Measurements from ENCODE around the gene XPO6.
"Not testable (repeated sequence)": the region's sequence is repeated elsewhere in the genome, so short reads cannot be mapped to it uniquely, and the experiment has no call there.

XPO6 gene

DNA sequence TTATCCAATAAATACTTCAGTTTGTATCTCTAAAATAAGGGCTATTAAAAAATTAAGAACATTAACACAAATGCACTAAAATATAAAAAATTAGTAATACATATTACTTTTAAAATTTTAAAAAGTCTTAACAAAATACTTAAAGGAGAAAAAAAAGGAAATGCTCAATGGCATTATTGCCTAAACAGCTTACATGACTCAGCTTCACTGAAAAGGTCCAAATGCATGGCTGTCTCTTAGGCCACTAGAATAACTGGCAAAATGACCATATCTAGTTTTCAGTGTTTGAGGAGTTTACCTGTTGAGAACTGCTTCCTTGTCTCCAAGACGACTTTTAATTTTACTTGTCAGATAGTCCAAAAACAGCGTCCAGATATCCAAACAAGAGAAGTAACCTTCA lies 66.0 kb downstream of the XPO6 start:
- no peak for DNase-seq

- DNase-seq, result no peak
Measured at GRCh38 chr16:28140788-28141618, 70.8 kb downstream of the XPO6 start.

DNA sequence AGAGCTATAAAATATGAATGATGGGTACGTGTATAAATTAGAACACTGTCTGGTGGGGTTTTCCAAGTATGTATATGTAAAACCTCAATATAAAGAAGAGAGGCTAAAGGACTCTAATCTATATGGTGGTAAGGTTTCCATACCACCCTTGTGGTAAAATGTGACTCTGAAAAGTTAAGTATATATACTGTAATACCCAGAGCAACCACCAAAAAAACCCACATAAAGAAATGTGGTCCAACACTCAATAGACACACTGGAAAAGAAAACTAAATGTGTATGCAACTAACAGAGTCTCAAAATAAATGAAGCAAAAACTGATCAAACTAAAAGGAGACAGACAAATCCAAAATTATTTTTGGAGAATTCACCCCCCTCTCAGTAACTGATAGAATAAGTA lies 72.2 kb downstream of the XPO6 start:
- DNase-seq, result no peak

DNA sequence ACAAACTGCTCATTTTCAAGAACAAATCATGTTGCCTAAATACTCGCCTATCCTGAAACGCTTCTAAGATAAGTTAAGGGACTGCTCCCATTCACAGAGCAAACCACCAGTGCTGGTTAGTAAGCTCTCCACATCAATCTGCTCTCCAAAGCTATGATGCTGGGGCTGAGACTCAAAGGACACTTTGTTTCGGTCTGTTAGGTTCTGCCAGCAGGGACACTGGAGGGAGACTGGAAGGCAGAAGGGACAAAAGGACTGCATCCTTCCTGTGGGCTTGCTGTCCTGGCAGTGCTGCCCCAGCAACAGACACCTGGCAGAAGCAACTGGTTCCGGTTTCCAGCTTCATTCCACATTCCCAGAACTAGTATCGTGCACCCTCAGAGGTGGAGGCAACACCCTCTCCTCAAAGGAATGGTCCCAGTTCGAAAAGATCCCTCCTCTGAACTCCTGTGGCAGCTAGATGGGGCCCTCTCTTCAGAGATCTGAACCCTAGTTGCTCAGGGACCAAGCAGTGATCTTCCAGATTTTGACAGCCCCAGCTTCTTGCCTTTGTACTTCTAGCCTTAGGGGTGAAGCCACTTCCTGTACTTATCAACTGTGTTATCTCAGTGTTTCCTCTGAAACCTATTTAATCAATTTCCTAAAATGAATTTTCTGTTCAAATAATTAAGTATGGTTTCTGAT lies 74.9 kb downstream of the XPO6 start:
- DNase-seq, result no peak

DNA sequence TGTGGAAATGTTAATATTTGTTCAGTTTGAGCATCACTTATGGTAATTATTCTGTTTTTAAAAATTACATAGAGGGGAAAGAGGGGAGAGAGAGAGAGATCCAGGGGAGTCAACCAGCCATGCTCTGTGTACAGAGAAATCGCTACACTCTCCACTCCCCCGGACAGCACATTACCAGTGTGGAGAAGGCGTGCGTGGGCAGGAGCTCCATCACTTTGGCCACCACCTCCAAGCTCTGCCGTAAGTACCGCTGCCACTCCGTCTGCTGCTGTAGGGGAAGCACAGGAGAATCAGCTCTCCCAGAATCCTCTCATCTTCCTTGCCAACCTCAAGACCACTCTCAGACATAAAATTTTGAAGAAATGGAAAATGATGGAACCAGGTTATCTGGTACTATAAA lies 78.1 kb downstream of the XPO6 start:
- DNase-seq, result no peak

DNA sequence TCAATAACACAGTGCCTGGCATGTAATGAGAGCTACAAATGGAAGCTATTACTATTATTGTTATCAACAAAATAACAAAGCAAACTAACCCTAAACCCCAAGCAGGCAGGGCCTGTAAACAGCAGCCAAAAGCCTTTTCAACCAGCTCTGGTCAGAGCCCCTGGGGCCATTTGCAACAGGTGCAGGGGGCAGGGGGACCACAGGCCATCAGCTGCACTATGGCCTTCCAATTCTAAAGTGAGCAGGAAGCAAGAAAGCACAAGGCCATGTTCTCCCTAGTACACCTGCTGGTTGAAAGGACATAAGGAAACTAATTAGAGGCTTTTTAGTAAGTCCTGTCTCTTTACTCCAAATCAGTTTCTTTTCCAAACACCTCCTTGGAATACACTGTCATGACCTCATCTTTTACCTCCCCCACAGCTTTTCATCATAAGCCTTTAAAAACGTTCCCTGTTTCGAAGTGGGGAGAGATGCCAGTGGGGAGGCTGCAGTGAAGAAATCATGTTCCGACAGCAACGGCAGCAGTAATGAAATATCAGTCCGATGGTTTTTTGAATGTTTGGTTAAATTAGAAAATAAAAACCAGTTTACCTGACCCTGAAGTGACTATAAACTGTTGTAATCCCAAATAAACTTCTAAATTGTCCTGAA lies 79.9 kb downstream of the XPO6 start:
- DNase-seq, result no peak

DNA sequence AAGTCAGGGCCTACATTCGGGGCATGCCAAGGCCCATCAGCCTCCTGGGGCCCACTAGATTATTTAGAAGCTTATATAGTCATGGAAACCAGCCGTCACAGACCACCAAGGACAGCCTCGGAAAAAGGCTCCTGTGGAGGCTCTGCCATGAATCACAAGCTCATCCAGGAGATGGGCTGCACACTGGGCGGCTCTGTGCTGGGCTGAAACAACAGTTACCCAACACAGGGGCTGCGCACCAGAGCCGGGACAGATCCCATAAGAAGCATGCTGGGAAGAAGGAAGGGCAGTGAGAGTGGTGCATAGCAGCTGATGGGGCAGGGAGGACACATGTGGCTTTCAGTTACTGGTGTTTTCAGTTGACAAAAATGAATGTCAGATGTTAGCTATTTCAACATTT lies 80.6 kb downstream of the XPO6 start:
- DNase-seq, result no peak

DNA sequence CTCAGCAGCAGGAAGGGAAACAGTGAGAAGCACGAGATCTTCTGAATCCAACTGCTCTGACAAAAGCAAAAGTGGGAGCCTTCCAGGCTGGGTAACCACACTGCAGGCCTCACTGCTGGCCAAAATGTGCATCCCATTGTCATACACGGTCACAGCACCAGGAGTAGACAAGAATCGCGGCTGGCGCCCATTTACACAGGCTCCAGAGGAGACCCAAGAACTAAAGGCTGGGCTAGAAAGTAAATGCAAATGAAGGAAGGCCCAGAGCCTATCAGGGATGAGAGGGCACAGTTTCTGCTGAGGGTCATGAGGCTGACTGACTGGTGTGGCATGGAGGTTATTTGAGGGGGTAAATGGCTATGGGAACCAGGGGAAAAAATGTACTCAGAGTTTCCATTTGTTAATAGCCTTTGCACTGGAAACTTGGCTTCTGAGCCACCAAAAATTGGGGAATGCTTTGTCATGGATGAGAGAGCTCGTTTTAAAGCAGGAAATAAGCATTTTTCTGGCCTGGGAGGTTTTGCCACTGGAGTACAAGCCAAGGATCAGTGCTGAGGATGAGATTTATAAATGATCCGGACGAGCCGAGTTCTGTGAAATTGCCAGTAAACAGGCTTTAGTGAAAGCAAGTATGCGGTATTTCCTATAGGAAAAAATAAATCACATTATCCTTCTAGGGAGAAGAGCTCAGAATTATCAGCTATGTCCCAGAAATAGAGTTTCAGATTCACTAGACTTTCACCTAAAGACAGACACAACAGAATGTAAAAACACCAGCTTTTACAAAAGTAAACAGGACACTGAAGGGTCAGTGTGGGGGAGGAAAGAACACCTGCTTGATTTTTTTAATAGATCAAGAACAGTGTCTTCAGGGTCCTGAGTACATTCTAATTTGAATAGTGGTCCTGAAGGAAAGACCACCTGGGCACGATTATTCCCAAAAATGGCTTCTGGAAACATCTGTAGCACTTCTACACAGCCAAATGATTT lies 81.4 kb downstream of the XPO6 start:
- DNase-seq, result no peak

GRCh38 chr16:28126684-28127620 lies 84.8 kb downstream of the XPO6 start:
- no peak for DNase-seq

- no peak for DNase-seq
Measured at GRCh38 chr16:28125592-28125991, 86.2 kb downstream of the XPO6 start.

DNA sequence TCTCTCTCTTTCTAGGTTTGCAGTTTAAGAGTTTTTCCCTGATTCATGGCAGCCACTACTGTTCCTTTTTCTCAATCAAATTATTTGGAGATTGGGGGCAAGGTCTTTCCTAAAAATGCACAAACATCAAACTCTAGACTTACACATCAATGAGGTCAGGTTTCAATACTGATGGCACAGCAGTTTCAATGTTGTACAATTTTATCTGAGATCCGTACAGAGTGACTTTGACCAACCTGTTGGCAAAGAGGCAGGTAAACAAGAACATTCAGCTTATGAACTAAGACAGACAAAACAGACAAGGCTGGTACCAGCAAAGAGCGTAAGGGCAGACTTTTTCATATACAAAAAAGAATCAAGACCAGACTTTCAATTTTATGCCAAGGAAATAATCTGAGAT lies 90.2 kb downstream of the XPO6 start:
- DNase-seq, result no peak

- DNase-seq, result no peak
Measured at GRCh38 chr16:28120754-28121153, 91.0 kb downstream of the XPO6 start.

GRCh38 chr16:28118637-28119036 lies 93.1 kb downstream of the XPO6 start:
- no peak for DNase-seq

DNA sequence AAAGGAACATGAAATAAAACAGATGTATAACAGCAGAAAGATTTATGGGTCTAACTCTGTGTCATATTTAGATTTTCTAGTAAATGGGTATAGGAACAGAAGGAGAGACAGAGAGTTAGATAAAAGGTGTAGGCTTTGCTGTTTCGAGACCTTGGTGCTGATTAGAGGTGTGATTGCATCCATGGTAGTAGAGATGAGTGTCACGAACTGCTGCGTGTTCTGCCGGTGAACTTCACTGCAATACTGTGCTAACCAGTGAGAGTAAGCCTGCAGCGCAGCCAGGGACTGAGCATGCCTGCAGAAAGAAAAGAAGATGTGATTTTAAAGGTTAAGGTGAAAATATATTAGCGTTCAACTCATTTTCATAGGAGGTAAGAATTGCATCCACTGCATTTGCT lies 94.6 kb downstream of the XPO6 start:
- DNase-seq, result no peak

DNA sequence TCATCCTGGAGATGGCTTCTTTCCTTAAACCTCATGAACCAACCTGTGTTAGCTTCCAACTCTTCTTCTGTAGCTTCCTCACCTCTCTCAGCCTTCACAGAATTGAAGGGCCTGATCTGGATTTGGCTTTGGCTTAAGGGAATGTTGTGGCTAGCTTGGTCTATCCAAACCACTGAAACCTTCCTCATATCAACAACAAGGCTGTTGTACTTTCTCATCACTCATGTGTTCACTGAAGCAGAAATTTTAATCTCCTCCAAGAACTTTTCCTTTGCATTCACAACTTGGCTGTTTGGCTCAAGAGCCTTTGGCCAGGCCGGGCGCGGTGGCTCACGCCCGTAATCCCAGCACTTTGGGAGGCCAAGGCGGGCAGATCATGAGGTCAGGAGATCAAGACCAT lies 95.9 kb downstream of the XPO6 start:
- DNase-seq, result not testable (repeated sequence)

- no peak for DNase-seq
Measured at GRCh38 chr16:28112908-28113307, 98.9 kb downstream of the XPO6 start.

GRCh38 chr16:28110977-28111376 lies 100.8 kb downstream of the XPO6 start:
- no peak for DNase-seq

DNA sequence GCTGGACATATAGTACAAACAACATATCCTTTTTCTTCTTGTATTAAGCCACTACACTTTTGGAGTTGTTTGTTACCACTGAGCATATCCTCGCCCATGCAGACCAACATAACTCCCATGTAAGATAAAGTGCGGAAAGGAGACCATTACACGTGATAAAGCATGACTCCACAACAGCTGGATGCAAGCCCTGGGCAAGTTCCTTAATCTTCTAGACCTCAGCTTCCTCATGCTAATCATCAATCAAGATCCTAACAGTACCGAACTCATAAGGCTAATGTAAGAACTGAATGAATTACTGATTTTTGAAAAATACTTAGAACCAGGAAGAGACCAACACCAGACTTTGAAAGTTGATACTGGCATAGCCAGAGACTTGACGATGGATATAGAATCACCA lies 101.3 kb downstream of the XPO6 start:
- no peak for DNase-seq

GRCh38 chr16:28110074-28110473 lies 101.7 kb downstream of the XPO6 start:
- DNase-seq, result no peak

DNA sequence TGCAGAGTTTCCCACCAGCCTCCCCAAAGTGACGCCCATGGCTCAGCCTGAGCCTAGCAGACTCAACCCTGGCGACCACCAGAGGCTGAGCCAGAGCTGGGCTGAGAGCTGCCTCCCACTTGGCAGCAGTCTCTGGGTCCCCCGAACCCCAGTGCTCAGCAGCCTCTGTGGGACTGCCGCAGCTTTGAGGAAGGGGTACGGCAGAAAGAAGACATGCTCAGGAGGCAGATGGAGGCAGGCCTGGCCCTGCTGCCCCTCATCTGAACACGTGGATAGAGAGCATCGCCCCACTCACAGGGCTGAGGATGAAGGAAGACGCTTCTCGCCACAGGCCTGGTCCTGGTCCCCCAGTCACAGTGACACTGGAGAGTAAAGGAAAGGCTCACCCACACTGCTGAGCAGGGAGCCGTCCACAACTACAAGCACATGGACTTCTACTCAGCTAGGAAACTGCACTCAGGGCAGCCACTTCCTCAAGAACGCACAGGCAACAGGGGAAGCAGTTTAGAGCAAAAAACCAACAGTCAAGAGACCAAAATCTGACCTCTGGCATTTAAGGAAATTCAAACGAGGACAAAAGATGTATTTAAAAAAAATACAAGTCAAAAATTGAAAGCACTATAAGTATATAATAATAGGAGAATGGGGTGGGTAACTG lies 103.0 kb downstream of the XPO6 start:
- no peak for DNase-seq

DNA sequence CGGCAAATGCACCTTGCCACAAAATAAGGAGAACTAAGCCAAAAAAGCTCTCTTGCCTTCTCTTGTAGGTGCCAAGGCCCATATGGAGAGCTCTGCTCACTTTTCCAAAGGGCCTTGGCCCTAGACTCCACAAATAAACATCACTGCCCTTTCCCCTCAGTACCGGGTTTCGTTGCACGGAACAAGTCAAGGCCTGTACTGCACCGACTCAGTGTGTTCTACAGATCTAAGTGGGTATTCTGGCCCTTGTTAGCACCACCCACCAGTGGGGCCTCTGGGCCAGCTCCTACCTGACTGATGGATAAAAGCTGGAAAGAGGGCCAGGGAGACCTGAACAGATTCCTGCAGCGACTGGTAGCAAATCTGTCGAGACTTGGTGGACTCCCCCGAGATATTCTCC lies 104.5 kb downstream of the XPO6 start:
- no peak for DNase-seq

Data from DMS 273 treated with DMSO at 0.1 percent for 48 hours (cell line).